Heart left ventricle (tissue), 16 donors: ENCODE measurements around the gene NPRL2. TPM values are rescaled to one million over a fixed set of nuclear protein-coding genes. Genes with fewer than 3 reads are reported as not detected.
A peak's percentile ranks its signal among the peaks of the same experiment; 100 is the strongest.

ENCODE experiments used
- ATAC-seq, 4 donors: fragments of 200-7000 bp; cut with Tn5 transposase; one replicate each; pipeline ENCODE4 v1.9.1; 2020 to 2022; ENCODE audit warnings: moderate library complexity in 4 of 4, mild to moderate bottlenecking in 3 of 4, moderate number of reproducible peaks in 1 of 4
- DNase-seq, 5 donors: peaks; one replicate each; pipeline ENCODE4 v3.0.0-alpha.2; 2020
- H3K27ac ChIP-seq, 12 donors: fragments of 200-600 bp; sonication (generic) in 4 of 12; one replicate each; pipeline versions ENCODE4 v1.5.0 to v1.8.0; 2016 to 2022; ENCODE audit warnings: mild to moderate bottlenecking in 2 of 12
- H3K27me3 ChIP-seq, 9 donors: fragments of 200-600 bp; sonication (generic) in 2 of 9; one replicate each; pipeline versions ENCODE4 v1.5.1 to v1.8.0; 2016 to 2022; ENCODE audit warnings: mild to moderate bottlenecking in 3 of 9
- H3K36me3 ChIP-seq, 9 donors: fragments of 200-600 bp; sonication (generic) in 2 of 9; one replicate each; pipeline versions ENCODE4 v1.5.0 to v1.8.0; 2018 to 2022; ENCODE audit warnings: mild to moderate bottlenecking in 2 of 9
- H3K4me1 ChIP-seq, 12 donors: fragments of 200-600 bp; sonication (generic) in 4 of 12; one replicate each; pipeline versions ENCODE4 v1.5.0 to v1.8.0; 2016 to 2022; ENCODE audit warnings: mild to moderate bottlenecking in 3 of 12
- H3K4me3 ChIP-seq, 12 donors: fragments of 200-600 bp; sonication (generic) in 4 of 12; one replicate each; pipeline versions ENCODE4 v1.5.0 to v1.8.0; 2017 to 2022; ENCODE audit warnings: mild to moderate bottlenecking in 9 of 12, moderate library complexity in 4 of 12
- H3K9me3 ChIP-seq, 12 donors: fragments of 200-600 bp; sonication (generic) in 4 of 12; one replicate each; pipeline versions ENCODE4 v1.5.0 to v1.8.0; 2016 to 2022; ENCODE audit warnings: mild to moderate bottlenecking in 1 of 12
- POLR2A ChIP-seq, 2 donors: fragments of 450-650 bp; IDR thresholded peaks; one replicate each; pipeline ENCODE4 v1.6.1; 2017; ENCODE audit warnings: antibody characterized with exemption in 2 of 2, mild to moderate bottlenecking in 2 of 2, moderate library complexity in 2 of 2
- WGBS, 4 donors: extraction: QIAGEN DNeasy Blood & Tissue Kit in 2 of 4; methylation state at CpG; one replicate each; pipeline versions ENCODE4 v1.1.5 to v1.1.7; 2013 to 2018; 5-methylcytosine and 5-hydroxymethylcytosine counted together
- intact Hi-C, 10 donors: fragments of 100-400 bp; cut with DNase I; formaldehyde crosslinking; loops; one replicate each; pipeline versions ENCODE4 v1.11.1 to v1.14.2; 2022
- polyA plus RNA-seq, 2 donors: library from polyadenylated mRNA; stranded (reverse); fragments of 200-250 nt; gene quantifications; one replicate each; pipeline ENCODE4 v1.2.3, GENCODE V29; 2013
- total RNA-seq, 9 donors: library from RNA; depleted of rRNA in 2 of 9; stranded (reverse); fragments of >200 nt in 2 of 9; fragmentation: NEBNext Ultra II Directional in 3 of 9; extraction: Animal tissue kit (Norgen Biotek cat#: 25700) in 3 of 9; gene quantifications; one replicate each; pipeline versions ENCODE4 v1.1.0 to v1.2.4, GENCODE V29; 2016 to 2023
- TF ChIP-seq, protein P1 (sequence below), 12 donors: fragments of 200-600 bp; sonication (generic) in 4 of 12; IDR thresholded peaks; one replicate each; pipeline versions ENCODE4 v1.5.0 to v1.8.0; 2018 to 2022; ENCODE audit warnings: antibody characterized with exemption in 12 of 12, mild to moderate bottlenecking in 5 of 12
- donor health status: ischemic (EF 13 %, LVEDD 7.1; RV severe dilation, severe dysfunction).
- donor health status: healthy with polysubstance abuse.
- donor health status: DM: no; HTN: yes; CAD: no.
- donor health status: DM: no; HTN: no; CAD: no.
- donor health status: ischemic (EF 25% LVEDD 6.9; RV normal size, moderate dysfunction).
- donor health status: ischemic (EF 25% LVEDD 5.7; RV mildly dilated, moderate dysfunction).
- donor health status: healthy.
- donor health status: DM: yes; HTN: yes; CAD: no.
- donor health status: ischemic (EF 35%, LVEDD 5.7; RV mildly dilated, moderate dysfunction).
- donor health status: nonischemic (EF 11% LVEDD 7.7; RV severe dilation, severe dysfunction).
- donor health status: DM: yes; HTN: yes; CAD: no.
- donor health status: PGD.
- donor health status: ischemic (EF 29% LVEDD 5.4; RV normal size, mild dysfunction).
- donor health status: nonischemic (EF 23%, LVEDD 6.1; RV moderate dilation, normal function).

Gene NPRL2
- total and polyA plus RNA-seq, 11 donors: 12.0 to 19.0 (median 15.3) TPM

- no peak overlapping the region for H3K4me3 ChIP-seq
- peaks cover 5 to 61% (median 41%) of the 10 kb centered on the region in 12 donors for H3K4me1 ChIP-seq
- no peaks in the 10 kb centered on the region for H3K27me3 ChIP-seq
- no peak for ATAC-seq
- peaks cover 0 to 40% (median 34%) of the 10 kb centered on the region in 9 donors for H3K36me3 ChIP-seq
- H3K27ac ChIP-seq: peak overlapping the region in 2 of 12 donors; percentile 99
- H3K9me3 ChIP-seq: no peaks in the 10 kb centered on the region
- 86 to 93% (median 91%) methylated on average over 8 of the region's 8 CpGs for WGBS, 4 donors
- TF ChIP-seq POLR2A (IDR thresholded peaks at IDR 0.05): no peak
- TF ChIP-seq, protein P1, sequence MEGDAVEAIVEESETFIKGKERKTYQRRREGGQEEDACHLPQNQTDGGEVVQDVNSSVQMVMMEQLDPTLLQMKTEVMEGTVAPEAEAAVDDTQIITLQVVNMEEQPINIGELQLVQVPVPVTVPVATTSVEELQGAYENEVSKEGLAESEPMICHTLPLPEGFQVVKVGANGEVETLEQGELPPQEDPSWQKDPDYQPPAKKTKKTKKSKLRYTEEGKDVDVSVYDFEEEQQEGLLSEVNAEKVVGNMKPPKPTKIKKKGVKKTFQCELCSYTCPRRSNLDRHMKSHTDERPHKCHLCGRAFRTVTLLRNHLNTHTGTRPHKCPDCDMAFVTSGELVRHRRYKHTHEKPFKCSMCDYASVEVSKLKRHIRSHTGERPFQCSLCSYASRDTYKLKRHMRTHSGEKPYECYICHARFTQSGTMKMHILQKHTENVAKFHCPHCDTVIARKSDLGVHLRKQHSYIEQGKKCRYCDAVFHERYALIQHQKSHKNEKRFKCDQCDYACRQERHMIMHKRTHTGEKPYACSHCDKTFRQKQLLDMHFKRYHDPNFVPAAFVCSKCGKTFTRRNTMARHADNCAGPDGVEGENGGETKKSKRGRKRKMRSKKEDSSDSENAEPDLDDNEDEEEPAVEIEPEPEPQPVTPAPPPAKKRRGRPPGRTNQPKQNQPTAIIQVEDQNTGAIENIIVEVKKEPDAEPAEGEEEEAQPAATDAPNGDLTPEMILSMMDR (IDR thresholded peaks at IDR 0.05): no peak
- no peak for DNase-seq
- intact Hi-C loops: loop anchor here in 4 of 10 donors (5.0 to 10.0 kb wide), 3 partner anchors 34 to 71 kb away; partner anchors contain the start of genes LSMEM2 (in 2 of the 4) and IFRD2 (in 1 of the 4)
These were observed 24.4 kb downstream of the NPRL2 start for GRCh38 chr3:50326182-50326541.

DNA sequence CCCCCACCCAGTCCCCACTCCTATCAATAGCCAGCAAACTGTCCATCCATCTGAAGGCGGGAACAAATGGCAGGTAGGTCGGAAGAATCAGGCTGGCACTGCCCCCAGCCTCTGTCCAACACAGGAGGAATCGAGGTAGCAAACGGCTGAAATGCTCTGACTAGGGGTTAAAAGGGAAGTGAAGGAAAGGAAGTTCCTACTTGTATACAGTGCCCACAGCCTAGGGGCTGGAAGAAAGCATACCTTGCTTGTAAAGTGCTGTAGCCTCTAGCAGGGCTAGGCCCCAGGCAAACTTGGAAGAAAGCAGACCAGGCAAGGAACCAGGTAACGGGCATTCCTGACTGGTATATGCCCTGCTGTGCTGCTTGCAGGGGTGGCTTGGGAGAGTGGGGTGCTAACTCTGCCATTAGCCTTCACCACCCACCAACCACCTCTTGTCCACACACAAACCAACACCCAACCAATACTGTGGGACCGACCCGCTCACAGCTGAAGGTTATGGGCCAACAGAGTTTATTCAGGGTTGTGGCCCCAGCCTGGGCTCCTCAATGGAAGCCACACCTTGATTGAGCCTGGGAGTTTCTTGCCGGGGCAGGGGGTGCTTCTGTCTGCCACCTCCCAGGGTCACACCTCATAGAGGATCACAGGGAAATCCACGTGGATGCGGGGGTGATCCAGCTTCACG lies 24.9 kb downstream of the NPRL2 start:
- TF ChIP-seq, protein P1 (IDR thresholded peaks at IDR 0.05): no peak
- no peak for TF ChIP-seq POLR2A (IDR thresholded peaks at IDR 0.05)
- H3K4me1 ChIP-seq: peaks cover 5 to 61% (median 42%) of the 10 kb centered on the region in 12 donors
- ATAC-seq: no peak
- intact Hi-C loops: loop anchor here in 5 of 10 donors (2.0 to 10.0 kb wide), 5 partner anchors 33 to 99 kb away; partner anchors contain the start of genes LSMEM2 (in 2 of the 5) and IFRD2 (in 1 of the 5)
- peaks cover 0 to 35% (median 29%) of the 10 kb centered on the region in 9 donors for H3K36me3 ChIP-seq
- peak overlapping the region in 11 of 12 donors; percentile 9 to 99 (median 98) for H3K27ac ChIP-seq
- H3K27me3 ChIP-seq: no peaks in the 10 kb centered on the region
- WGBS, 4 donors: 82 to 90% (median 86%) methylated on average over 11 of the region's 11 CpGs
- peak in 3 of 5 donors; percentile 10 to 25 (median 23) for DNase-seq
- H3K4me3 ChIP-seq: no peak overlapping the region
- H3K9me3 ChIP-seq: no peaks in the 10 kb centered on the region

DNA sequence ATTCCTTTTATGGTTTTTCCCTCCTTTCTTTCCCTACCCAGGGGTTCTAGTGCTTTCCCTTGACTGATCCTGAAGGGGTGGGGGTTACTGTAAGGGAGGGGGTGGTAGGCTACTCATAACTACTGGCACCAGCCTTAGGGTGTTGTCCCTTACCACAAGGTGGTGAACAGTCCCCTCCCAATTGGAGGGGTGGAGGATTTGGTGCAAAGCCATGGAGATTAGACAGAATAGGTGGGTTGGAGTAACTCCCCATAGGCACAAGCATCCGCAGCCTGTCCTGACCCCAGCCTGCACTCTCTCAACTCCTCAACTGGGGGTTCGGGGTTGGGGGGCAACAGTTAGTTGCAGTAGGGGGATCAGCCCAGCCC lies 25.5 kb downstream of the NPRL2 start:
- Histone ChIP-seq H3K9me3 (no peaks in the 10 kb centered on the region), H3K27ac (peak overlapping the region; percentile 9 to 99 (median 98)), H3K4me3 (no peak overlapping the region), H3K36me3 (peaks cover 0 to 30% (median 24%) of the 10 kb centered on the region in 9 donors), H3K4me1 (peaks cover 5 to 66% (median 47%) of the 10 kb centered on the region in 12 donors), H3K27me3 (no peaks in the 10 kb centered on the region)
- ATAC-seq: no peak
- TF ChIP-seq POLR2A (IDR thresholded peaks at IDR 0.05): no peak
- TF ChIP-seq, protein P1 (IDR thresholded peaks at IDR 0.05): no peak
- 63 to 91% (median 88%) methylated on average over 1 to 2 of the region's 2 CpGs for WGBS, 4 donors
- intact Hi-C loops: loop anchor here in 5 of 10 donors (2.0 to 10.0 kb wide), 5 partner anchors 33 to 98 kb away; partner anchors contain the start of genes LSMEM2 (in 2 of the 5) and IFRD2 (in 1 of the 5)
- DNase-seq: peak in 1 of 5 donors; percentile 10
